HepG2 (cell line): ENCODE measurements around the gene ORMDL3.

Source experiments
- CTCF ChIP-seq: sonication (generic); formaldehyde crosslinking; IDR thresholded peaks from 2 replicates; pipeline ENCODE4 v1.5.0; 2020; ENCODE audit warnings: mild to moderate bottlenecking, missing genetic modification reagents, moderate library complexity
- KLF13 ChIP-seq: sonication (generic); formaldehyde crosslinking; IDR thresholded peaks from 2 replicates; pipeline ENCODE4 v1.4.0; 2020; ENCODE audit warnings: mild to moderate bottlenecking, missing genetic modification reagents
- MAFK ChIP-seq, 2 experiments: IDR thresholded peaks in 1 of 2; conservative IDR thresholded peaks in 1 of 2; 2 replicates each; pipeline ENCODE4 v1.6.1; 2011; ENCODE audit warnings: improper control_type of control experiment in 2 of 2, low read length in 2 of 2
- NR2F2 ChIP-seq: IDR thresholded peaks from 2 replicates; pipeline ENCODE4 v1.6.1; 2012; ENCODE audit warnings: low read depth, inconsistent platforms, borderline replicate concordance
- PATZ1 ChIP-seq: sonication (generic); formaldehyde crosslinking; IDR thresholded peaks from 2 replicates; pipeline ENCODE4 v1.4.0; 2020; ENCODE audit warnings: missing genetic modification reagents
- PHF20 ChIP-seq: sonication (generic); formaldehyde crosslinking; IDR thresholded peaks from 2 replicates; pipeline ENCODE4 v1.5.0; 2020; ENCODE audit warnings: mild to moderate bottlenecking, missing genetic modification reagents

- TF ChIP-seq NR2F2 (no peak), CTCF (CRISPR knock-in tag) (no peak), MAFK (conservative IDR thresholded peaks at IDR 0.05 in 1 of 2, IDR thresholded peaks at IDR 0.05 in 1 of 2; ENCODE audit: low read length in 2 of 2) (no peak), PHF20 (no peak), PATZ1 (CRISPR knock-in tag) (0 out of 2 replicates have a peak, but pooled peaks have one; percentile 4), KLF13 (CRISPR knock-in tag) (no peak)
Measured at GRCh38 chr17:39927929-39928857, 792 bp upstream of the ORMDL3 start.
